Astrocyte (in vitro differentiated cells and primary cell): ENCODE measurements around the gene GGTLC1.

Source experiments
- CTCF ChIP-seq: IDR thresholded peaks from 2 replicates; pipeline ENCODE4 v1.5.1; 2011; ENCODE audit warnings: low read depth, mild to moderate bottlenecking, inconsistent platforms, low read length, moderate library complexity; ENCODE audit not compliant: insufficient read depth
- EZH2 ChIP-seq: IDR thresholded peaks from 2 replicates; pipeline ENCODE4 v1.6.1; 2012; ENCODE audit warnings: mild to moderate bottlenecking, low read length, inconsistent platforms; ENCODE audit not compliant: insufficient read depth

- TF ChIP-seq CTCF = no peak
- no peak for TF ChIP-seq EZH2
Observed at GRCh38 chr20:23938118-23938438, 50.5 kb downstream of the GGTLC1 start.
